Colonic mucosa (tissue), 4 donors: ENCODE data around the gene DNAJC15. TPM values are rescaled to one million over a fixed set of nuclear protein-coding genes. Genes with fewer than 3 reads are reported as not detected.

Experiments
- DNase-seq: peaks from one replicate; pipeline ENCODE4 v3.0.0-alpha.2; 2020
- H3K27ac ChIP-seq: fragments of 200-600 bp; one replicate; pipeline ENCODE4 v1.8.0; 2021
- H3K27me3 ChIP-seq: fragments of 200-600 bp; one replicate; pipeline ENCODE4 v1.8.0; 2021
- H3K36me3 ChIP-seq: fragments of 200-600 bp; one replicate; pipeline ENCODE4 v1.8.0; 2021
- H3K4me1 ChIP-seq: fragments of 200-600 bp; one replicate; pipeline ENCODE4 v1.8.0; 2021; ENCODE audit warnings: mild to moderate bottlenecking
- H3K4me3 ChIP-seq: fragments of 200-600 bp; one replicate; pipeline ENCODE4 v1.8.0; 2021
- H3K9ac ChIP-seq, 2 donors: one replicate each; pipeline ENCODE4 v1.7.0; 2013; ENCODE audit warnings: control low read depth in 2 of 2, low read depth in 2 of 2, low read length in 2 of 2
- H3K9me3 ChIP-seq: fragments of 200-600 bp; one replicate; pipeline ENCODE4 v1.8.0; 2021
- CTCF ChIP-seq: fragments of 200-600 bp; IDR thresholded peaks from one replicate; pipeline ENCODE4 v1.8.0; 2022; ENCODE audit warnings: antibody characterized with exemption, mild to moderate bottlenecking
- intact Hi-C: fragments of 100-400 bp; cut with DNase I; formaldehyde crosslinking; loops from one replicate; pipeline ENCODE4 v1.14.1; 2022
- total RNA-seq, 2 donors: library from RNA; stranded (reverse); fragmentation: NEBNext Ultra II Directional in 1 of 2; extraction: Animal tissue kit (Norgen Biotek cat#: 25700) in 1 of 2; gene quantifications; one replicate each; pipeline ENCODE4 v1.2.1, GENCODE V29; 2021
- donor health status: healthy.
- donor health status: DM: no; HTN: no; CAD: no.
- donor health status: DM: no; HTN: no; CAD: no.

Gene DNAJC15
- total RNA-seq, 2 donors from 2014 or later, result 6.6 to 14.6 TPM

- Histone ChIP-seq H3K4me1 (no peaks in the 10 kb centered on the region), H3K9me3 (no peaks in the 10 kb centered on the region), H3K36me3 (no peaks in the 10 kb centered on the region), H3K9ac (no peak overlapping the region), H3K4me3 (no peak overlapping the region), H3K27me3 (no peaks in the 10 kb centered on the region), H3K27ac (no peak overlapping the region)
- TF ChIP-seq CTCF, result no peak
- no peak for DNase-seq
- intact Hi-C loops, result no loop called here
Observed at GRCh38 chr13:43126420-43126819, 103.0 kb downstream of the DNAJC15 start.

GRCh38 chr13:43127103-43127798 is 103.9 kb downstream of the DNAJC15 start:
- no peak overlapping the region for H3K27ac ChIP-seq
- TF ChIP-seq CTCF, result no peak
- DNase-seq, result no peak
- no peaks in the 10 kb centered on the region for H3K27me3 ChIP-seq
- no peaks in the 10 kb centered on the region for H3K4me1 ChIP-seq
- no peak overlapping the region for H3K9ac ChIP-seq
- no peaks in the 10 kb centered on the region for H3K36me3 ChIP-seq
- no peak overlapping the region for H3K4me3 ChIP-seq
- H3K9me3 ChIP-seq, result no peaks in the 10 kb centered on the region
- intact Hi-C loops, result no loop called here

GRCh38 chr13:43127827-43128226 is 104.4 kb downstream of the DNAJC15 start:
- no peak for TF ChIP-seq CTCF
- H3K9ac ChIP-seq, result no peak overlapping the region
- no peak overlapping the region for H3K27ac ChIP-seq
- DNase-seq, result no peak
- intact Hi-C loops, result no loop called here
- no peak overlapping the region for H3K4me3 ChIP-seq
- H3K4me1 ChIP-seq, result no peaks in the 10 kb centered on the region
- no peaks in the 10 kb centered on the region for H3K9me3 ChIP-seq
- no peaks in the 10 kb centered on the region for H3K27me3 ChIP-seq
- H3K36me3 ChIP-seq, result no peaks in the 10 kb centered on the region

GRCh38 chr13:43128504-43128961 is 105.1 kb downstream of the DNAJC15 start:
- H3K9ac ChIP-seq, result no peak overlapping the region
- no peaks in the 10 kb centered on the region for H3K9me3 ChIP-seq
- no peak overlapping the region for H3K27ac ChIP-seq
- TF ChIP-seq CTCF, result no peak
- intact Hi-C loops, result no loop called here
- no peak overlapping the region for H3K4me3 ChIP-seq
- no peaks in the 10 kb centered on the region for H3K36me3 ChIP-seq
- H3K4me1 ChIP-seq, result no peaks in the 10 kb centered on the region
- no peak for DNase-seq
- no peaks in the 10 kb centered on the region for H3K27me3 ChIP-seq

DNA sequence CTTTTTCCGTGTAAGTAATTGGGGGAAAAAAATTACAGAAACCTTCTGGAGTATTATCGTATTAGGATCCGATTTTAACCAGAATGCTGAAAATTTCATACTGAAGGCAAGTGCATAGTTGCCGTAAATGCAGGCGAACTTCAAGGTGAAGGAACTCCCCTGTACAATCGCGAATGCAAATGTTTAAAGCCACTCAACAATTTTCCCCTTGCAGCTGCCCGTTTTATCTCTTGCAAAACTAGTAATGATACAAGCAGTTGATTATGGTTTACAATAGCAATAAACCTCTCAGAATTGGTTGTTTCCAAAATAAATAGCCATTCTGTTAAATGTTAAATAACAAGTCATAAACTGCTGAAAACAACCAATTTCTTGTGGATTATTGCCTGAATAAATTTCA is 105.7 kb downstream of the DNAJC15 start:
- Histone ChIP-seq H3K36me3 (no peaks in the 10 kb centered on the region), H3K4me1 (no peaks in the 10 kb centered on the region), H3K27ac (no peak overlapping the region), H3K4me3 (no peak overlapping the region), H3K9me3 (no peaks in the 10 kb centered on the region), H3K27me3 (no peaks in the 10 kb centered on the region), H3K9ac (no peak overlapping the region)
- no peak for TF ChIP-seq CTCF
- DNase-seq, result no peak
- intact Hi-C loops, result no loop called here
